Measurements from ENCODE around the gene KRT39. TPM values are rescaled to one million over a fixed set of nuclear protein-coding genes. Genes with fewer than 3 reads are reported as not detected.
"Not testable (repeated sequence)": the region's sequence is repeated elsewhere in the genome, so short reads cannot be mapped to it uniquely, and the experiment has no call there.

The KRT39 gene
- total and polyA plus RNA-seq, 8 donors = not detected

DNA sequence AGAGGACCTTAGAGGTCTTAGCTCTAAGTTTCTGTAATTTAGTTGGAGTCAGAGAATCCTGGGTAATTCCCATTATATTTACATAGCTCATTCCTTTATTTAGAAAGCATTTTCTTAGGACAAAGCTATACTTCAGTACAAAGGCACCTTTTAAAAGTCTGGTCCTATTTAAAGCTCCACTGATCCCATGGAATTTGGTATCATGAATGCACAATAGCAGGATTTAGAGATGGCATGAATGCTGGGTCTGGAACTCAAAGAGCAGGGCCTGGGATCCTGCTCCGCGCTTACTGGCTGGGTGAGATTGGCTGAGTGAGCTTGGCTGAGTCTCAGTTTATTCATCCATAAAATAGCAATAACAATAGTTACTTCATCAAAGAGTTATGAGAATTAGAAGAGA lies 34.1 kb downstream of the KRT39 start:
- Histone ChIP-seq H3K9me3 (no peaks in the 10 kb centered on the region), H3K27ac (no peak overlapping the region), H3K36me3 (no peaks in the 10 kb centered on the region), H3K4me3 (no peak overlapping the region), H3K4me1 (peaks cover 0 to 9% (median 0%) of the 10 kb centered on the region in 4 donors), H3K27me3 (peaks cover 0 to 6% (median 0%) of the 10 kb centered on the region in 3 donors)
- no peak for DNase-seq
- intact Hi-C loops (cut with DNase I; ENCODE audit: low total_unique reads) = no loop called here
- WGBS, 5 donors = 54 to 96% (median 71%) methylated on average over 2 of the region's 2 CpGs
- TF ChIP-seq, protein P1, sequence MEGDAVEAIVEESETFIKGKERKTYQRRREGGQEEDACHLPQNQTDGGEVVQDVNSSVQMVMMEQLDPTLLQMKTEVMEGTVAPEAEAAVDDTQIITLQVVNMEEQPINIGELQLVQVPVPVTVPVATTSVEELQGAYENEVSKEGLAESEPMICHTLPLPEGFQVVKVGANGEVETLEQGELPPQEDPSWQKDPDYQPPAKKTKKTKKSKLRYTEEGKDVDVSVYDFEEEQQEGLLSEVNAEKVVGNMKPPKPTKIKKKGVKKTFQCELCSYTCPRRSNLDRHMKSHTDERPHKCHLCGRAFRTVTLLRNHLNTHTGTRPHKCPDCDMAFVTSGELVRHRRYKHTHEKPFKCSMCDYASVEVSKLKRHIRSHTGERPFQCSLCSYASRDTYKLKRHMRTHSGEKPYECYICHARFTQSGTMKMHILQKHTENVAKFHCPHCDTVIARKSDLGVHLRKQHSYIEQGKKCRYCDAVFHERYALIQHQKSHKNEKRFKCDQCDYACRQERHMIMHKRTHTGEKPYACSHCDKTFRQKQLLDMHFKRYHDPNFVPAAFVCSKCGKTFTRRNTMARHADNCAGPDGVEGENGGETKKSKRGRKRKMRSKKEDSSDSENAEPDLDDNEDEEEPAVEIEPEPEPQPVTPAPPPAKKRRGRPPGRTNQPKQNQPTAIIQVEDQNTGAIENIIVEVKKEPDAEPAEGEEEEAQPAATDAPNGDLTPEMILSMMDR (IDR thresholded peaks at IDR 0.05) = no peak
- TF ChIP-seq POLR2AphosphoS5 (IDR thresholded peaks at IDR 0.05) (no peak), POLR2A (IDR thresholded peaks at IDR 0.05) (no peak), EP300 (IDR thresholded peaks at IDR 0.05) (no peak)

DNA sequence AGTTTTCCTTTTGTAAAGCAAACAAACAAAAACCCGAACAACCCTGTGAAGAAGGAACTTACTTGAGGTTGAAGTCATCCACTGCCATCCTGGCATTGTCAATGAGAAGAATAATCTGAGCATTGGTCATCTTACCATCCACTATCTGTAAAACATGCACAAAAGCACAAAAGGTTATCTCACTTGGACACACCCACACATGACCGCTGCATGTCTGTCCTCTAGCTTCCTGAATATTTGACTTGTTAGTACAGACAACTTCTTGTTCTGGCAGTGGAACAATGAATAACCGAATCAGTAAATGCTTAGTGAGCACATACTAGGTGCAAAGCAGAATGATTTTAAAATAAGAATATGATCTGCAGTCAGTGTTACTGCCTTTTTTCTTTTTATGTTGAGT lies 35.4 kb downstream of the KRT39 start:
- 53 to 72% (median 60%) methylated on average over 3 of the region's 3 CpGs for WGBS, 5 donors
- no peak for TF ChIP-seq POLR2AphosphoS5 (IDR thresholded peaks at IDR 0.05)
- no peak for TF ChIP-seq EP300 (IDR thresholded peaks at IDR 0.05)
- no peak overlapping the region for H3K27ac ChIP-seq
- H3K27me3 ChIP-seq = peaks cover 0 to 14% (median 0%) of the 10 kb centered on the region in 3 donors
- DNase-seq = no peak
- H3K36me3 ChIP-seq = no peaks in the 10 kb centered on the region
- intact Hi-C loops (cut with DNase I; ENCODE audit: low total_unique reads) = no loop called here
- no peaks in the 10 kb centered on the region for H3K4me1 ChIP-seq
- H3K9me3 ChIP-seq = no peaks in the 10 kb centered on the region
- no peak overlapping the region for H3K4me3 ChIP-seq

DNA sequence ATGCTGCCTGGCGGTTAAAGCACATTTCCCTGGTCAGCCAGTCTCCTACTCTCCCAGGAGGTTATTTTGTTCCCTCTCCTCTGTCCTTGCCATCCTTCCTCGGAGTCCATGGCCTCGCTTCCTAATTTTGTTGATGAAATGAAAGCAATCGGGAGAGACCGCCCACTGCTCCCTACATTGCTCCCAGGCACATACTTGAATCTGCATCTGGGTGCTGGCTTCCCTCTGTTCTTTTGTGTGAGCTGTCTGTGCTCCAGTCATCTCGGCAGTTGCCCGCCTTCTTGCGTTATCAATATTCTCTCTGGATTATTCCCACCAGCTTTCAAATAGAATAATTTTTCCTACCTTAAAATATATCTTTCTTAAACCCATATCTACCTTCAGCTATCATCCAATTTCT lies 40.4 kb downstream of the KRT39 start:
- DNase-seq = no peak
- WGBS, 5 donors = 77 to 92% (median 86%) methylated on average over 8 of the region's 8 CpGs

DNA sequence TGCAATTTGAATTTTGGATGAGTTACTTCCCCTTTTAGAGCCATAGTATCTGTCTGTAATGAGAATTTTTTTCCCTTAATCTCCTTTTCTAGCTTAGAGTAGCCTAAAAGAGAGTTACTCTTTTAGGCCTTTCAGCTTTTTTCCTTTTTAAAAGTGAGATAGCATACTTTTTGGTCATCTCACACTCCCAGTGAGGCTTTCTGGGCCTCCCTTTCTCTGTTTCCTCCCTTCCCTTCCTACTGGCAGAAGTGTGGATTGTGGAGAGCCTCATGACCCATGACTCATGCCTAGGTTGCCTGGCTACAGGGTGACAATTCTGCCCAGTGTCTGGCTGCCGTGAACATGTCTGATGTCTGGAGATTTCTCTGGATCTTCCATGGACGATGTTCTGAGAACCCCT lies 44.5 kb downstream of the KRT39 start:
- Histone ChIP-seq H3K9me3 (no peaks in the 10 kb centered on the region), H3K27ac (no peak overlapping the region), H3K4me3 (no peak overlapping the region), H3K4me1 (no peaks in the 10 kb centered on the region), H3K36me3 (no peaks in the 10 kb centered on the region), H3K27me3 (peaks cover 0 to 13% (median 5%) of the 10 kb centered on the region in 3 donors)
- DNase-seq = peak; percentile 32 to 50
- WGBS, 5 donors = 33 to 61% (median 51%) methylated on average over 2 of the region's 2 CpGs
- intact Hi-C loops (cut with DNase I; ENCODE audit: low total_unique reads) = no loop called here
- TF ChIP-seq POLR2AphosphoS5 (IDR thresholded peaks at IDR 0.05) (peak in 1 of 3 donors; percentile 15), EP300 (IDR thresholded peaks at IDR 0.05) (no peak)

More for the DNA sequence above, 40.4 kb downstream of the KRT39 start:
- Histone ChIP-seq H3K4me1 (no peaks in the 10 kb centered on the region), H3K27ac (no peak overlapping the region), H3K27me3 (peaks cover 0 to 19% (median 5%) of the 10 kb centered on the region in 3 donors), H3K36me3 (no peaks in the 10 kb centered on the region), H3K4me3 (no peak overlapping the region), H3K9me3 (no peaks in the 10 kb centered on the region)
- TF ChIP-seq POLR2AphosphoS5 (IDR thresholded peaks at IDR 0.05) = no peak
- no peak for TF ChIP-seq EP300 (IDR thresholded peaks at IDR 0.05)
- no peak for TF ChIP-seq POLR2A (IDR thresholded peaks at IDR 0.05)
- TF ChIP-seq, protein P1 (IDR thresholded peaks at IDR 0.05) = no peak
- intact Hi-C loops (cut with DNase I; ENCODE audit: low total_unique reads) = no loop called here

DNA sequence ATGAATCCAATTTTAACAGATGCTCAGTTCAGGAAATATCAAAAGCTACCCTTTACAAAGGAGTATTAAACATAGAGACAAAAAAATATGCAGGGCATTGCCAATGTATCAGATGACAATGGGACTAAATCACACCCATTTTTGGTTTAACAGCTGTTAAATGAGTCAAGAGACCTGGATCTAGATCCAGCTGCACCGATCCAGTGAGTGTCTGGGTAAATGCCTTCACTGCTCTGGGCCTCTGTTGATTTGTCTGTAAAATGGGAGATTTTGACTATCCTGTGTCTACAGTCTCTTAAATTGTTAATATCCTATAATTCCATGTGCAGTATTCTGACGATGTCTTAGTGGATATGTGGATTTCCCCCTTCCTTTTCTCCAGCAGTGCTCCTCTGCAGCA lies 45.7 kb downstream of the KRT39 start:
- no peak overlapping the region for H3K27ac ChIP-seq
- H3K27me3 ChIP-seq = peaks cover 0 to 5% (median 3%) of the 10 kb centered on the region in 3 donors
- intact Hi-C loops (cut with DNase I; ENCODE audit: low total_unique reads) = no loop called here
- no peaks in the 10 kb centered on the region for H3K9me3 ChIP-seq
- H3K4me3 ChIP-seq = no peak overlapping the region
- no peaks in the 10 kb centered on the region for H3K4me1 ChIP-seq
- 82 to 97% (median 84%) methylated on average over 2 of the region's 2 CpGs for WGBS, 5 donors
- no peak for DNase-seq
- no peaks in the 10 kb centered on the region for H3K36me3 ChIP-seq
- TF ChIP-seq POLR2AphosphoS5 (IDR thresholded peaks at IDR 0.05) (no peak), POLR2A (IDR thresholded peaks at IDR 0.05) (no peak), EP300 (IDR thresholded peaks at IDR 0.05) (no peak)

DNA sequence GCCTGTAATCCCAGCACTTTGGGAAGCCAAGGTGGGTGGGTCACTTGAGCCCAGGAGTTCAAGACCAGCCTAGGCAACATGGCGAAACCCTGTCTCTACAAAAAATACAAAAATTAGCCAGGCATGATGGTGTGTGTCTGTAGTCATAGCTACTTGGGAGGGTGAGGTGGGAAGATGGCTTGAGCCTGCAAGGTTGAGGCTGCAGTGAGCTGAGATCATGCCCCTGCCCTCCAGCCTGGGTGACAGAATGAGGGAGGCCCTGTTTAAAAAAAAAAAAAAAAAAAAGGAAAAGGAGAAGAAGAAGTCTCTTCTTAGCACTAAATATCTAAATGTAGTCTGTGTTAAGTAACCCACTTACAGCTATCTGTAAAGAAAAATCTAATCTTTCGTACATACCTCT lies 49.6 kb downstream of the KRT39 start:
- DNase-seq; H3K27me3 ChIP-seq; H3K4me1 ChIP-seq; H3K4me3 ChIP-seq; intact Hi-C loops (cut with DNase I; ENCODE audit: low total_unique reads); H3K27ac ChIP-seq; H3K9me3 ChIP-seq; H3K36me3 ChIP-seq: not testable (repeated sequence)
- 85 to 96% (median 95%) methylated on average over 2 of the region's 2 CpGs for WGBS, 5 donors
